Fibroblast of lung (primary cell): Measurements from ENCODE around the gene TSSC4.

Source experiments
- EZH2 ChIP-seq: IDR thresholded peaks from 2 replicates; pipeline ENCODE4 v1.5.1; 2012; ENCODE audit warnings: low read length, control low read depth, mild to moderate bottlenecking; ENCODE audit errors: missing control alignments
- TF ChIP-seq, protein P1 (sequence below), 2 donors: IDR thresholded peaks in 1 of 2; conservative IDR thresholded peaks in 1 of 2; 1 replicate in 1 of 2; 2 replicates in 1 of 2; pipeline ENCODE4 v1.5.1; 2011 to 2012; ENCODE audit warnings: low read length in 2 of 2, control low read depth in 1 of 2, inconsistent platforms in 1 of 2, low read depth in 1 of 2, mild to moderate bottlenecking in 1 of 2

DNA sequence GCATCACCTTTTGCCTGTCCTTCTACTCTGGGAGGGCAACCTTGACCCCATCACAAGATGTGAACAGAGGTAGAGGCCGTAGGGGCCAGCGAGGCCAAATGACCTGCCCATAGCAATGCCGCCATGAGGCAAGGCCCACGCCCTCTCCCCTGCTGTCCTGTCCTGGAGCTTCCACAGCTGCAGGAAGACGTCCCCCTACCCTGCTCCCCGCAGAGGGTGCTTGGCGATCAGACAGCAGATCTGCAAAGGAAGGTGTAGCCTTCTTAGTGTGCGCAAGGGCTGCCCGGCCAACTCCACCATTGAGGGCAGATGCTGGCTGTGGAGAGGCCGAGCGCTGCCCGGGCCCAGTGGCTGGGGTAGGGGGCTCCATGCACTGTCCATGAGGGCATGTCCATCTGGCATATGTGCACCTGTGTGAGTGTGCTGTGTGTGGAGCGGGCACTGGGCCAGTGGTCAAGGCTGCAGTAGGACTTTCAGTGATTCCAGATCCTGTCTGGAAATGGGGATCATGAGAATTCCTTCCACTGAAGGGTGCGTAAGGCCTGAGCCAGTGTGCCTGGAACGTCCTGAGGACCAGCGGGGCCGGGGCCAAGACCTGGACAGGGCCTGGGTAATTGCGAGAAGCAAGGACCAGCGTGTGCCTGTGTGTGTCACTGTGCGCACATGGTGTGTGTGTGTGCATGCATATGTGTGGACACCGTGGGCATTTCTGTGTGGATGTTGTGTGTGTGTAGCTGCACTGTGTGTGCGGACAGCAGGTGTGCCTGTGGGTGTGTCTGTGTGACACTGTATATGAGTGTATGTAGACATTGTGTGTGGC lies 32.8 kb downstream of the TSSC4 start:
- TF ChIP-seq, protein P1, sequence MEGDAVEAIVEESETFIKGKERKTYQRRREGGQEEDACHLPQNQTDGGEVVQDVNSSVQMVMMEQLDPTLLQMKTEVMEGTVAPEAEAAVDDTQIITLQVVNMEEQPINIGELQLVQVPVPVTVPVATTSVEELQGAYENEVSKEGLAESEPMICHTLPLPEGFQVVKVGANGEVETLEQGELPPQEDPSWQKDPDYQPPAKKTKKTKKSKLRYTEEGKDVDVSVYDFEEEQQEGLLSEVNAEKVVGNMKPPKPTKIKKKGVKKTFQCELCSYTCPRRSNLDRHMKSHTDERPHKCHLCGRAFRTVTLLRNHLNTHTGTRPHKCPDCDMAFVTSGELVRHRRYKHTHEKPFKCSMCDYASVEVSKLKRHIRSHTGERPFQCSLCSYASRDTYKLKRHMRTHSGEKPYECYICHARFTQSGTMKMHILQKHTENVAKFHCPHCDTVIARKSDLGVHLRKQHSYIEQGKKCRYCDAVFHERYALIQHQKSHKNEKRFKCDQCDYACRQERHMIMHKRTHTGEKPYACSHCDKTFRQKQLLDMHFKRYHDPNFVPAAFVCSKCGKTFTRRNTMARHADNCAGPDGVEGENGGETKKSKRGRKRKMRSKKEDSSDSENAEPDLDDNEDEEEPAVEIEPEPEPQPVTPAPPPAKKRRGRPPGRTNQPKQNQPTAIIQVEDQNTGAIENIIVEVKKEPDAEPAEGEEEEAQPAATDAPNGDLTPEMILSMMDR (conservative IDR thresholded peaks at IDR 0.05 in 1 of 2, IDR thresholded peaks at IDR 0.05 in 1 of 2; ENCODE audit: low read depth in 1 of 2, low read length in 2 of 2), result no peak
- no peak for TF ChIP-seq EZH2
